ENCODE data around the gene MTHFD2.
"Not testable (repeated sequence)": the region's sequence is repeated elsewhere in the genome, so short reads cannot be mapped to it uniquely, and the experiment has no call there.

Gene MTHFD2

DNA sequence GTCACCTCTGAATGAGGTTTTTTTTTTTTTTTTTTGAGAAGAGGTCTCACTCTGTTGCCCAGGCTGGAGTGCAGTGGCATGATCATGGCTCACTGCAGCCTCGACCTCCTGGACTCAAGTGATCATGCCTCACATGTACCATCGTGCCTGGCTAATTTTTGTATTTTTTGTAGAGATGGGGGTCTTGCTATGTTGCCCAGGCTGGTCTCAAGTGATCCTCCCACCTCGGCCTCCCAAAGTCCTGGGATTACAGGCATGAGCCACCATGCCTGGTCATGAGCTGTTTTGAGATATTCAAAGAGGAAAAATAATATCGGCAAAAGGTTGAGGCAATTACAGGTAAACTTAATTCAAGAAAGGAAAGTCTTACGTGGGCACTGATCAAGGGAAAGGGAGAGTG lies 31.4 kb downstream of the MTHFD2 start:
- DNase-seq (ENCODE audit: low read depth), result not testable (repeated sequence)

DNA sequence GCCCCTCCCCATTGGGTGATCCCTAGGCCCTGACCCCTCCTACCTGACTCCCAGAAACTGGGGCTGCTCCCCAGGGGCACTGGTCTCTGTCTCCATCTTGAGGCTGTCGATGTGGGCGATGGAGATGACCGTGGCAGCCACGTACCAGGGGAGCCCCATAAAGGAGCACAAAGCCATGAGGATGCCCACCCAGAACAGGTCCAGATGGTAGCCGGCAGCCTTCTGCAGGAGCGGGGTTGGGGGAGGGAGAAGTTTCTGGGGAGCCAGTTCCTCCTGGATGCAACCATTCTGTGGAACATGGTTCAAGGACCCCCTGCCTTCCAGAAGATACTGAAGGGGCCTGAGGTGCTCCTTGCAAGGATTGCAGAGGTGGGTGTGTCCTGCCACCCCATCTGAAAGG lies 34.0 kb downstream of the MTHFD2 start:
- DNase-seq (ENCODE audit: low read depth), result no peak

DNA sequence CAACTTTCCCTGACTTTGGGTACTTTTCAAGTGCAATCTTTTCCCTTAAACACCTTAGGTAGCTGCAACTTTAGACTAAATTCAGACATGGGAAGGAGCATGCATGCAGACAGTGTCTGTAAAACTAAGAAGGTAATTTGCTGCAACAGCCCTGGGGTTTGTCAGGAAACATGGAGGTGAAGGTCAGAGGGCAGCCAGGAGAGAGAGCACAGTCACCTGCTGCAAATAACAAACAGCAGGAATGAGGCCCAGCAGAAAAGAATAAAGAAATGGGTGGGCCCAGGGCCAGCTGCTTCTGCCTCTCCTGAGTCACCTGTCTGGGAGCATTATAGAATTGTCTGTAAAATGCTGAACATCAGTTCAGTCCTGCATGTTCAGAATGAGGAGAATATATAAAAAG lies 35.2 kb downstream of the MTHFD2 start:
- DNase-seq (ENCODE audit: low read depth), result no peak

DNA sequence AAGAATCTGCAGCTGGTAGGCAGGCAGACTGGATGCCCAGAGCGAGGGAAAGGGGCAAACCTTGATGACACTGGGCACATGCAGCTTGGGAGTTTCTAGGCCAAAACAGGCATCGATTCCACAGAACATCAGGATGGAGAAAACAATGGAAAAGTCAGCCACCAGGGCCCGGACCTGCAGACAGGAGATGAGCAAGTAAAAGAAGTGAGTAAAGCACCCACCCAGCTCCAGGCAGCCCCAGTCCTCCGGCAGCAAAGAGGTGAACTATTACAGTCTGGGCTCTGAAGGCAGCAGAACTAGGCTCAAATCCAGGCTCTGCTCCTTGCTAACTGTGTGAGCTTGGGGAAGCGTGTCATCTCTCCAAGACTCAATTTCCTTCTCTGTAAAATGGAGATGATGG lies 36.6 kb downstream of the MTHFD2 start:
- DNase-seq (ENCODE audit: low read depth), result no peak

GRCh38 chr2:74238879-74239278 lies 40.5 kb downstream of the MTHFD2 start:
- DNase-seq (ENCODE audit: low read depth), result peak; percentile 71

DNA sequence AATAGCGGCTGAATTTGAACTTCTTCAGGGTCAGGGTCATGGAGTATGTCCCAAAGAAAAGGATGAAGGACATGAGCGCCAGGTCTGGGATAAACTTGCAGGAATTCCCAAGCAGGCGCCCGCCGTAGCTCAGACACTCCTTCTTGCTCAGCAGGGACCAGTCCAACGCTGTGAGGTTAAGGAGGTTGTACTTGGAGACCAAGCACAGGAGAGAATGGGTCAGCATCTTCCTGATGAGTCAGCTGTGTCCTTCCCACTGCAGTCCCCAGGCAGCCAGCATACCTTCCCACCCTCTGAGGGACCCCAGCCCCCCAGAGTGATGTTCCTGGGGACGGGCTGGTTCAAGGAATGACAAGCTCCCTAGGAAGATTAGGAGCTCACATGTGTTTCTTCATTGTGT lies 40.9 kb downstream of the MTHFD2 start:
- no peak for DNase-seq (ENCODE audit: low read depth)

DNA sequence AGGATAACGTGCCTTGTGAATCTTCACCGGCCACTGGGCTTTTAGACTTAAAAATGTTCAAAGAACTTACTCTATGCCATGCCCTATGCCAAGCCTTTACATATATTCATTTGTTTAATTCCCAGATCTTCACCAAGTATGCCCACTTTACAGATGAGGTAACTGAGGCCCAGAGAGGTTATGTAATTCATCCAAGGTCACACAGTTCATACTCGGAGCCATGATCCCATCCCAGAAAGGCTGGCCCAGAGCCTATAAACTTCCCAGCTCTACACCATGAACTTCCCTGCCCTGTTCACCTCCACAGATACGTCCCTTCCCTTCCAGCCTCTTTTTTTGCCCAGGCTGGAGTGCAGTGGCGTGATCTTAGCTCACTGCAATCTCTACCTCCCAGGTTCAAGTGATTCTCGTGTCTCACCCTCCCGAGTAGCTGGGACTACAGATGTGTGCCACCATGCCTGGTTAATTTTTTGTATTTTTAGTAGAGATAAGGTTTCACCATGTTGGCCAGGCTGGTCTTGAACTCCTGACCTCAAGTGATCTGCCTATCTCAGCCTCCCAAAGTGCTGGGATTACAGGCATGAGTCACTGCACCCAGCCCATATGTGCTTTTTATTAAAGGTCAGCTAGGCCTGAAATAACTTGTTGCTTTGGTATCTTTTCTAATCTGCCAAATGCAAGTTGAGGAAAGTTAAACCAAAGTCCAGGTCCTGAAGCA lies 44.1 kb downstream of the MTHFD2 start:
- DNase-seq (ENCODE audit: low read depth), result no peak

DNA sequence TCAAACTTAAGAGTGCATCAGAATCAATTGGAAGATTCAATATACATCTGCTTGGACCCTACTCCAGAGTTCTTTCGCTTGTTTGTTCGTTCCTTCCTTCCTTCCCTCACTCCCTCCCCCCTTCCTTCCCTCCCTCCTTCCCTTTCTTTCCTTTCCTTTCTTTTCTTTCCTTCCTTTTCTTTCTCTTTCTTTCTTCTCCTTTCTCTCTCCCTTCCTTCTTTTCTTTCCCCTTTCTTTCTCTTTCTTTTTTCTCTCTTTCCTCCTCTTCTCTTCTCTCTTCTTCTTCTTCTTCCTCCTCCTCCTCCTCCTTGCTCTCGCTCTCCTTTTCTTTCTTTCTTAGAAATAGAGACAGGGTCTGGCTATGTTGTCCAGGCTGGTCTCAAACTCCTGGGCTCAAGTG lies 45.9 kb downstream of the MTHFD2 start:
- DNase-seq (ENCODE audit: low read depth), result no peak

DNA sequence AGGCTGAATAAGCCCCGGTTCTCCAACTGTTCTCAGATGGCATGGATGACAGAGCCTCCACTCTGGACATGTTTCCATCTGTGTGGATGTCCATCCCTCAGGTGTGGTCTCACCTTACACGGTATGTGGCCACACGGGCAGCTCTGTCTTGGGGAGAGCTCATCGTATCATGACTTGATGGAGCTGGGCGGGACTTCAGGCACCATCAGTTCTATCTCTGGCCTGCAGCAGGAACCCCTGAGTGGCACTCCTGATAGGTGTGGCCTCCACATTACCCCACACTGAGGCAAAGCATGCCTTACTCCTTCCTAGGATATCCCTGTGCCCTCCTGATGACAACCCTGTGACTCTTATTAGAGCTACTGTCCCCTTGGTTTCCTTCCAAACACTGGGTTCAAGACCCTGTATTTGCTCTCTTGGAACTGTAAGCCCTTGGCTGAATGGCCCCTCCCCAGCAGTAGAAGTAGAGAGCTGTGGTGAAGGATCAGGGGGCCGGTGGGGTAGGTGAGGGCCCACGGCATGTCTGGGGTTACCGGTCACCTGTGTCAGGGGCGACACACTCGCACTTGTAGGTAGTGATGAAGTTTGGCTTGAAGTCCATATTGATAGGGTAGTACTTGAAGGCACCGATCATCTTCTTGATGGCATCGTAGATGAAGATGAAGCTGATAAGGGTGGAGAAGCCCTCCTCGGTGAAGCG lies 48.2 kb downstream of the MTHFD2 start:
- DNase-seq (ENCODE audit: low read depth), result no peak

DNA sequence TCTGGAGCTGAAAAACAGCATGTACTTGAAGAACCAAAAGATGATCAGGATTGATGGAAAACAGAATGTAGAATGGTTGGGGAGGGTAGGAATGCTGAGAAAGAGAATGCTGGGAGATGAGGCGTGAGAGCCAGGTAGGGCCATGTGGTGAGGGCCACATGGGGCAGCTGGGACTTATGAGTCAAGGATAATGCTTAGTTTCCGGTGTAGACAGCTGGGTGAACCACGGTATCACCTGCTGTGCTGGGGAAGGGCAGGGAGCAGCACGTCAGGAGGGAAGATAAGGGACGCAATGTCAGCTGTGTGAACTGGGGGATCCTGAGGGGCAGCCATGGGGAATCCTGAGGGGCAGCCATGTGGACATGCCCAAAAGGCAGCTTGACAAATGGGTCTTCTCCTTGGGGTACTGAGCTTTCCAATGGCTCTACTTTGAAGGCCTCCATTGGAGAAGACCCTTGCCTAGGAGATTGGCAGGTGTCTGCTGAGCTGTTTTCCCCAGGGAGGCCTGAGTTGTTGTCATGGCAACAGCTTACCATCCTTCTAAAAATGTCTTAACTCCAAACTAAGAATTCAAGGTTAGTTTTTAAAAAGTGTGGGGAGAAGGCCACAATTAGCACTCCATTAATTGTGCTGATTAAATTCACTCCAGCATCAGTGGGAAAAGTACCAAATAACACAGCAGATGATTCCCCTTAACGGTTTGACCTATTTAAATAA lies 51.1 kb downstream of the MTHFD2 start:
- no peak for DNase-seq (ENCODE audit: low read depth)

DNA sequence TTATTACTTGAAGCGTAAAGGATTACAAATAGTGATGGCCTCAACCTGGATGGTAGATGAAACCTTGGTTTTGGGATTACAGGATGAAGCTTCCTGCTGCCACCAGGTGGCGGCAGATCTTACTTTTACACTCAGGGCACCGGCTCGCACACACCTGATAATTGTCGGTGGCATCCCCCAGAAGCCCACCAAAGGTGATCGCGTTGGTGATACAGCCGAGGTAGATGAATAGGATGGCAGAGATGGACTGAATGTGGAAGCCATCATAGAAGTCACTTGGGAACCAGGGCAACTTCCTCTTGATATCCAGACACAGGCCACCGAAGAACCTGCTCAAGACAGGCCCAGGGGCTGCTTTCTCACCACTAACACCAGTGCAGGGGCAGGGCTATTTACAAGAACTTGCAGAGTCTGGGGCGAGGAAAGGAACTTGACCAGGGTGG lies 51.8 kb downstream of the MTHFD2 start:
- DNase-seq (ENCODE audit: low read depth), result peak; percentile 13

DNA sequence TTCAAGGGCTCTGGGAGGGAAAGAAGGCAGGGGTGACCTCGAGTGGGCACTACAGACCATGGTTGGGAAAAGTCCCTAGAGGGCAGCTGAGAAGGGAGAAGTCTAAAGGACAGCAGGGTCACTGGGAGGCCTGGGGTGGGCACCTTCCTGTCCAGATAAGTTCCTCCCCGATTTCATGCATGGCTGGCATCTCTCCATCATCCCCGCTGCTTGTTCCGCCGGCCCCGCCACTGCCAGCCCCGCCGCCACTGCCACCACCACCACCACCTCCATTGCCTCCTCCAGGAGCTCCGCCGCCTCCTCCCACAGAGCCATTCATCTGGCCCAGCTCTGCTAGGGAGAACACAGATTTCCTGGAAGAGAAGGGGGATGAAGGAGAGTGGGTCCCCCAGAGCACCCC lies 53.6 kb downstream of the MTHFD2 start:
- DNase-seq (ENCODE audit: low read depth), result no peak

- DNase-seq (ENCODE audit: low read depth), result no peak
Measured at GRCh38 chr2:74252862-74253261, 54.4 kb downstream of the MTHFD2 start.

- no peak for DNase-seq (ENCODE audit: low read depth)
Measured at GRCh38 chr2:74253306-74253970, 55.0 kb downstream of the MTHFD2 start.

DNA sequence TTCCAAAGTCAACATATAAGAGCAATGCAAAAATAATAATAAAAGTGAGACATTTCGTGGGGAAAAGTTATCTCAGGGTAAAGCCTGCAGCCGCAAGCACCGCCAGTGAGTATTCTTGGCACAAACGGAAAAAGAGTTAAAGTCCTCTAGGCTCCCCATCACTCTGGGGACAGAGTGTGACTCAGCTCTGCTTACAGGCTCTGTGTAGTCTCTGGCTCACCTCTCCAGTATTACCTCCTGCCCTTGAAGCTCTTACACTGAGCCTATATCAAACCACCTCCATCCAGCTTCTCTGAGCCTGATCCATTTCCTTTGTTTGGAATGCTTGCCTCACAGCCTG lies 55.5 kb downstream of the MTHFD2 start:
- DNase-seq (ENCODE audit: low read depth), result no peak

- DNase-seq (ENCODE audit: low read depth), result no peak
Measured at GRCh38 chr2:74255660-74256213, 57.3 kb downstream of the MTHFD2 start.

DNA sequence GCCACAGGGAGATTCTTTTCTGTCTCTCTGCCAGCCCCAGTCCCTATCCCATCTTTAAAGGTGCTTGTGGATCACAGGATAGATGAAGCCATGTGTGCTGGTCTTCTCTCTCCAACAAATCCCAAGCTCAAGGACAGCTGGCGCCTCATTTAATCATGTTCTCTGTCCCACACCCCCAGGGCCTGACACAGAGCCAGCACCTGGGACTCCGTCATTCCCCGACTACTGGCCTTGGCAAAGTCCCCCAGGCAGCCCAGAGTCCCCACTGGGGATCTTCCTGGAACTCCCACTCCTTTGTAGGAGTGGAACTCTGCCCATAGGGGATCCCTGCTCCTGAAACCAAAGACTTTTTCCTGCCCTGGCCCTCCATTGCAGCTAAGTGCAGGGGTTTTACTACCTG lies 60.8 kb downstream of the MTHFD2 start:
- DNase-seq (ENCODE audit: low read depth), result no peak

DNA sequence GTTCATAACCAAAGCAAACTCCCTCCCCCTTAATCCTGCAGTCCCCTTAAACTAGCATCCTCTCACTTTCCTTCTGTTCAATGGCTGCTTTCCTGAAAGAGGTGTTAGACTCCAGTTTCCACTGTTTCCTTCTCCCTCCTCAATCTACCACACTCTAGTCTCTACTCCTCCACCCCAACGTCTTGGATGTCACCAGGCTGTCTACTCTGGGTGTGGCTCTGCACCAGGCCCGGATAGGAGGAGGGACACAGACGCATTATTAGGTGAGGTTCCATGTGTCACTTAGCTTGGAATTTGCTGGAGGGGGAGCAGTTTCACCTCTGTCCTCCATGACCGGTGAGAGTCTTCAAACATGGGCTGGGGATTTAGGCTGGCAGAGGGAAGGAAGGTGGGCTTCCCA lies 61.3 kb downstream of the MTHFD2 start:
- DNase-seq (ENCODE audit: low read depth), result no peak

DNA sequence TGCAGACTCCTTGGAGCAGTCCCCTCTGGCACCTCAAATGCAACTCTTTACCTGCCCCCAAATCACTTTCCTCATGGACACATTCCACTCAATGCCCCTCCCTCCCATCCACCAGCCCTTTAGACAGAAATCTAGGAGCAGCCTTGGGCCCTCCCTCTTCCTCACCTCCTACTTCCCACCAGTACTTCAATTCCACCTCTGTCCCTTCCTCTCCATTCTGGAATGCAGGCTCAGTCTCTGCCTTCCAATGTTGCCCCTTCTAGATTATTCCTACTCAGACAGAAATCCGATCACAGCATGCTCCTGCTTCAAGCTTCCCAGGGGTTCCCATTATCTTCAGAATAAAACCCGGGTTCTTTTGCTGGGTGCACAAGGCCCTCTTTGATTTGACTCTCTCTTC lies 62.1 kb downstream of the MTHFD2 start:
- no peak for DNase-seq (ENCODE audit: low read depth)

DNA sequence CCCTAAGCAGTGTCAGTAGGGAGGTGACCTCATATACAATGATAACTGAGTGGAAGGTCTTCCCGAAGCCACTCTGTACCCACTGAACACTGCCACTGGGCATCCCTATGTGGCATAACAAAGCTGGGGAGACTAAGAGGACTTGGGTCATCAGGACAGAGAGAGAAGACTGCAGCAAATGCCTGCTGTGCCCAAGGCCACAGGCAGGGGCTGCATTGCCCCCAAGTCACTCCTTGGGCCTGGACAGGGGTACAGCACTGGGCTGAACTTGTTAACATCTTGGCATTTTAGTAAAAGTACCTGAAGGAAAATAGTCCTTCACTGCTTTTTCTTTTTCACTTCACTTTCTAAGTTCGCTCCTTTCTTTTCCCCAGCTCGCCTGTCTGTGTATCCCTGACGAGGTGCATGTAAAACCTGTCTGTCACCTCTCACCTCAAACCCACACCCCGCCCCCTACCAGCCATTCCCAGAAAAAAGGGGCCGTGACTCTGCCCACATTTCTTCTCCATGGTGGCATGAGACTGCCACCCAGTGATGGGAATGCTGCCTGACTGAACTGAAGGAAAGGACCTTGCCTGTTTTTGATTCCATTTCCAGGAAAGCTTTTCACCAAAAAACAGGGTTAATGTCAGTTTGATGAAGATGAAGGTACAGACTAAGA lies 62.9 kb downstream of the MTHFD2 start:
- DNase-seq (ENCODE audit: low read depth), result no peak

DNA sequence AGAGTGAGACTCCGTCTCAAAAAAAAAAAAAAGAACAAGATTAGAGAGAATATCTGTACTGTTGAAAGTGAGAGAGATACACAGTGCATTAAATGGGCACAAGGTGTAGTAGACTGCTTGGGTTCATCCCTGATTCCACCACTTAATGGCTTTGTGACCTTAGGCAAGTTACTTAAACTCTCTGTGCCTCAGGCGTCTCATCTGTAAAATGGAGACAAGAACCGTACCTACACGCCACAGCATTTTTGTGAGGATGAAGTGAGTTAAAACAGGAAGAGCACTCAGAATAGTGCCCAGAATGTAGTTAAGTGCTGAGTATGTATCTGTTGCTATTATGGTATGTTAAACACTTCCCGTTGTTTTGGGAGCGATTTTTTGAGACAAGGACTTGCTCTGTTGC lies 64.3 kb downstream of the MTHFD2 start:
- no peak for DNase-seq (ENCODE audit: low read depth)

DNA sequence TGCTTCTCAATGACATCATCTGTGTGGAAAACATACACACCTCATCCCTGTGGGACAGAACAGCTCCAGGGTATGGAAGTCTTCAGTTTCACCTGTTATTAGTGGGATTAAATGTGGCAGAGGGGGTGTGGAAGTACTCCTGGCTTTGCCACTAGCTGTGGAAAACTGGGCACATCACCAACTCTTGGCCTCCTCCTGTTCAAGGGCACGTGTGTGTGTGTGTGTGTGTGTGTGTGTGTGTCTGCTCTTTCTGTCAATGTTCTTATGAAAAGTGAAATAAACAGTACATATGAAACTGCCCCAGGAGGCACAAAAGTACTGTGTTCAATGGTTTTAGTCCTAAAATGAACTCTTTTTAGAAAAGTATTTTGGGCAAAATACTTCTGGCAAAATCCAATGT lies 65.9 kb downstream of the MTHFD2 start:
- DNase-seq (ENCODE audit: low read depth), result no peak

Data from fibroblast of the conjunctiva (primary cell).